Epithelial cell of esophagus (primary cell): ENCODE results near the gene PELI2.
A peak's percentile ranks its signal among the peaks of the same experiment; 100 is the strongest.

Experiments used
- DNase-seq: peaks from one replicate; pipeline ENCODE4 v3.0.0; 2010; ENCODE audit warnings: low read depth
- H3K4me3 ChIP-seq: 2 replicates; pipeline ENCODE4 v1.5.1; 2011; ENCODE audit warnings: mild to moderate bottlenecking, low read length, control low read depth
- CTCF ChIP-seq: IDR thresholded peaks from 2 replicates; pipeline ENCODE4 v1.5.1; 2011; ENCODE audit warnings: low read depth, mild to moderate bottlenecking, low read length, control low read depth, inconsistent platforms; ENCODE audit not compliant: insufficient read depth; ENCODE audit errors: missing control alignments

Gene PELI2

DNA sequence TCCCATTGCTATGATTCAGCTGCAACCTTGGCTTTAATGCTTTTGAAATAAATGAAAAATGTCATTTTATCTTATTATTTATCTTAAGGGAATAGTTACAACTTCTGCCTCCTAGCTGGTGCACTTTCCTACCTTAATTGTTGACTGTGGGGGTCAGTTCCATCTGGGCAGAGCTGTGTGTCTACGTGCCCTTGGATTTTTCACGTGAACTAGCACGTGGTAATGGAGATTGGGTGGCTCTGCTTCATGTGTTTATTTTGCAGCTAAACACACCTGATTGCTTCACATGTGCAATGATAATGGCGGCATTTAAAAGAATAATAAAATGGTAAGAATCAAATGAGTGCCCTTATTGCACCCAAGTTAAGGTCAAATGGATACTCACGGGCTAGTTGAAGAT, 10.6 kb upstream of the PELI2 start:
- DNase-seq: no peak
- TF ChIP-seq CTCF: no peak
- no peak overlapping the region for H3K4me3 ChIP-seq

DNA sequence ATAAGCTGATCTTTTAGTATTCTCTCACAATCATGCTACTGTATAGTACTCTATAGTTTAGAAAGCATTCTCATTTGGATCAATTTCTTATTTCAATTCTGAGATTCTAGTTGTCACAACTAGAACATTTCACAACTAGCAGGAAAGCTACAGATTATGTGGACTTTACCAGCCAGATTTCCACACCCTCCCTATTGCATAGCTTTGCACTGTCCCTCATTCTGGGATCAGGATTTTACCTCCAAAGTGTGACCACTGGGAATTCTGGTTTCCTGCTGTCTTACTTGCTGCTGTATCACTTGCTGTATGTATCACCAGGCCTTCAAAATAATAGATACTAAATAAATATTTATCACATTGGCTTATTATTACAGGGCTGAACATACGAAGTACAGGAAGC, 10.2 kb upstream of the PELI2 start:
- TF ChIP-seq CTCF: no peak
- no peak for DNase-seq
- no peak overlapping the region for H3K4me3 ChIP-seq

GRCh38 chr14:56112781-56113180, 5.4 kb upstream of the PELI2 start:
- TF ChIP-seq CTCF: no peak
- H3K4me3 ChIP-seq: no peak overlapping the region
- DNase-seq: no peak

DNA sequence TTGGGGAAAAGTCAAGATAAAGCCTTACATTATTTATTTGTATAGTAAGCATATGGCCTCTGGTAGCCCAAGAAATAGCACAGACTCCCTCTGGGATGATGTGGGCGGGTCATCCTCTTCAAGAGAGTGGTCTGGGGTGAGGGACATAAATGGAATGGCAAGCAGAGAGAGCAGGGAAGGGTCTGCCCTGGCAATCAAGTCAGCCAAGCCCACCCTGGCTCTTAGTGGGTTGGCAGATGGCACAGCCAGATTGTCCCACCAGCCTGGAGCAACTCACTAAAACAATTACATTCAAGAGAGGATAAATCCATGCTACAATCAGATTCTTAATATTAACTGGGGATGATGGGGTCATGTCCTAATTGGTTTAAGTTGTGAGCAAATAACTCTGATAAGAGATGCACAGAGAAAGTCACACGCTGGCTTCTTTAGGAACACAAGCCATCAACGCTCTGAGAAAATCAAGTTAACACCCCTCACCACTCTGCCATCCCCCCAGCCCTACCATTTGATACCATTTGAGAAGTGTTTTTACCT, 2.8 kb upstream of the PELI2 start:
- no peak for DNase-seq
- no peak for TF ChIP-seq CTCF
- no peak overlapping the region for H3K4me3 ChIP-seq

DNA sequence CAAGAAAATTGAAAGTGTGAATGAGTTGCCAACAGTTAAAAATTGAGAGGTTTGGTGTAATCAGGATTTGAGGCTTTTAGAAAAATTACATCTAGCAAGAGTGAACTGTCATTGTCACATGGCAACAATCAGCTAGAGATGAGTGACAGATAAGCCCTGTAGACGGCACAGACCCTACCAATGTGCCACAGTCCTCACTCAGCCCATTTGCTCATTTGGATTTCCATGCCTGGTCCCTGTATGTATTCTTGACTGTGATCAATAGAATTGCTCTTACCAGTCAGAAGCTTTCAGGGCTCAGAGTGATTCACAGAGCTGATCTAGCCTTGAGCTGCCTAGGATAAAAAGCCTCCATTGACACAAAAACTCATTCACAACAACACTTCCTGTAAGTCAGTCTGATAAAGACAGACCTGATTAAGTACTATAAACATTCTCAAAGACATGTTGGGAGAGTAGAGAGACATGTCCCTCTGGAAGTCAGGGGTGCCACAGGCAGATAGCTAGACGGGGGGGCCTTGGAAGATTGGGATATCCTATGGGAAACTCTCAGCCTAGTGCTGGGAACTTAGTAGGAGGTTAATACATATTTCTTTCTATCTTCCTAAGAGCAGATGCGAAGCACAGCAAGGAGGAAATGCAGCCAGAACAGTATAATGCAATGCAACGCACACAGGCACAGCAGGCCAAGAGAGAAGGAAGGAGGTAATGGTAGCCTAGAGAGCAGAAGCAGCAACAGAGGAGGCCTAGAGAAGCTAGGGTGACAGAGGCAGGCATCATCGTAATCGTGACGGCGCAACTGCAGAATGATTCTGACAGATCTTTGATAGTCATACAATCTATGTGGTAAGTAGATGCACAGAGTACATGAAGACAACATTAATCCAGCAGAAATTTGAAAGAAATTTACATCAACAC, 2.0 kb upstream of the PELI2 start:
- TF ChIP-seq CTCF: no peak
- H3K4me3 ChIP-seq: no peak overlapping the region
- no peak for DNase-seq

DNA sequence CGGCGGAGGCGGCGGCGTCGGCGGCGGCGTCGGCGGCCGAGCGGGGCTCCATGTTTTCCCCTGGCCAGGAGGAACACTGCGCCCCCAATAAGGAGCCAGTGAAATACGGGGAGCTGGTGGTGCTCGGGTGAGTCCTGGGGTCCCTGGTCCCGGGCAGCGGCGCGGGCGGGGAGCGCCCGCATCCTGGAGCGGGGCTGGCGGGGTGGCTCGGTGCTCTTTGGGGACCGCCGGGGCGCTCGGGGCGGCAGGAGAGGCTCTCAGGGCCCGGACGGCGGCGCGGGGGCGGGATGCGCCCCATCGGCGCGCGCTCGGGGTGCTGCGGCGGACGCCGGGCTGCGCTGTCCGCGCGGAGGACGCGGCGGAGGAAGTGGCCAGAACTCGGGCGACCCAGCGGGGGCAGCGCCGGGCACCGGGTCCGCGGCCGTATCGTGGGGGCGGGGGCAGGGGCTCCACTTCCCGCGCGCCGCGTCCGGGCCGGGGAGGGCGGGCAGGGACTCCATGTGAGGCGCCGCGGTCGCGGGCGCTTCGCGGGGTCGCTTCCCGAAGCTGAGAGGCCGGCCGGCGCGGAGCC, 485 bp downstream of the PELI2 start:
- TF ChIP-seq CTCF: no peak
- DNase-seq: no peak
- H3K4me3 ChIP-seq: peak overlapping the region; percentile 34
